ENCODE results near the gene EXOC6. TPM values are rescaled to one million over a fixed set of nuclear protein-coding genes. Genes with fewer than 3 reads are reported as not detected.
"Not testable (repeated sequence)": the region's sequence is repeated elsewhere in the genome, so short reads cannot be mapped to it uniquely, and the experiment has no call there.

EXOC6 gene
- total and polyA plus RNA-seq, 2 donors = 12.8 to 43.7 TPM

- Histone ChIP-seq H3K36me3 (ENCODE audit: insufficient read depth) (no peaks in the 10 kb centered on the region), H3K4me1 (ENCODE audit: insufficient read depth) (no peaks in the 10 kb centered on the region), H3K4me3 (ENCODE audit: low read depth, low read length) (no peak overlapping the region), H3K27ac (ENCODE audit: low read depth) (no peak overlapping the region)
- DNase-seq (ENCODE audit: extremely low spot score) = no peak
- WGBS = 56% methylated on average over 4 of the region's 4 CpGs
Measured at GRCh38 chr10:92876509-92877036, 28.3 kb downstream of the EXOC6 start.

DNA sequence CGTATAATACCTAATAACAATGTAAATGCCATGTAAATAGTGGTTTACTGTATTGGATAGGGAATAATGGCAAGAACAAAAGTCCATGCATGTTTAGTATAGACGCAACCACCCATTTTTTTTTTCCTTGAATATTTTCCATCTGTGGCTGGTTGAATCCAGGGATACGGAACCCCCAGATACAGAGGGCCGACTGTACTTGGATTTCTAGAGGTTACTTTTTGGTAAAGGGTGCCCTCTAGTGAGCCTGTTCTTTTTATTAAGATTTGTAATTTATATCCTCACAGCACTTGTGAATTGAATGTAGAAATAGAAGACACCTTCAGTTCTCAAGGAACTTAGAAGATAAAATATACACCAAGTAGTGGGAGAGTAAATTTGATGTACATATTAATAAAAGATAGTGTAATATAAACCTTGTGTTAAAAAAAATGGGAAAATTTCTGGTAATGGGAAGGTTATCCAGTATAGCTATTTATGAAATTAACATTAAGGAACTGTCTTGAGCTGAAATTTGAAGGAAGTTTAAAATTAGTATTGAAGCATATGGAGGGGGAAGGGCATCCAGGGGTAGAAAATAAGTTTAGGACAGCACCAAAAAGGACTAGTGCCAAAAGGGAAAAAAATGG, 32.0 kb downstream of the EXOC6 start:
- H3K4me1 ChIP-seq (ENCODE audit: insufficient read depth) = no peaks in the 10 kb centered on the region
- 30% methylated on average over 4 of the region's 4 CpGs for WGBS
- DNase-seq (ENCODE audit: extremely low spot score) = peak; percentile 20
- H3K36me3 ChIP-seq (ENCODE audit: insufficient read depth) = no peaks in the 10 kb centered on the region
- H3K27ac ChIP-seq (ENCODE audit: low read depth) = no peak overlapping the region
- H3K4me3 ChIP-seq (ENCODE audit: low read depth, low read length) = no peak overlapping the region

- Histone ChIP-seq H3K27ac (ENCODE audit: low read depth) (no peak overlapping the region), H3K36me3 (ENCODE audit: insufficient read depth) (no peaks in the 10 kb centered on the region), H3K4me3 (ENCODE audit: low read depth, low read length) (no peak overlapping the region), H3K4me1 (ENCODE audit: insufficient read depth) (no peaks in the 10 kb centered on the region)
- DNase-seq (ENCODE audit: extremely low spot score) = no peak
- WGBS = 77% methylated on average over 2 of the region's 2 CpGs
Measured at GRCh38 chr10:92880917-92881316, 32.6 kb downstream of the EXOC6 start.

- Histone ChIP-seq H3K27ac (ENCODE audit: low read depth) (no peak overlapping the region), H3K4me1 (ENCODE audit: insufficient read depth) (no peaks in the 10 kb centered on the region), H3K4me3 (ENCODE audit: low read depth, low read length) (no peak overlapping the region), H3K36me3 (ENCODE audit: insufficient read depth) (no peaks in the 10 kb centered on the region)
- no peak for DNase-seq (ENCODE audit: extremely low spot score)
- WGBS = 96% methylated on average over 1 of the region's 1 CpG
Measured at GRCh38 chr10:92886334-92886961, 38.1 kb downstream of the EXOC6 start.

DNA sequence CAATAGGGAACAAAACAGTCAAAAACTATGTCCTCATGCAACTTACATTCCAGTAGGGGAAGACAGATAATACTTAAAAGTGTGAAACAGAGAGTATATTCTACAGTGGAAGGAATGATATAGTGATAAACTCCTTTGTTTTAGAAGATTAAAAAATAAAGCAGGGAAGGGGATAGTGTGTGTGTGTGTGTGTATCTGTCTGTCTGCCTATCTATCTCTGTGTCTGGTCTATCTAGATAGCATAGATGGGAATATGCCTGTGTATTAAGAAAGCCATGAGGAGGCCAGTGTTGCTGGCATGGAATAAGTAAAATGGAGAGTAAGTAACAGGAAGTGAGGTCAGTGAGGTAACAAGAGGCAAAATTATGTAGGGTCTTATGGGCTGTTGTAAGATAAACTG, 42.2 kb downstream of the EXOC6 start:
- Histone ChIP-seq H3K4me1 (ENCODE audit: insufficient read depth) (no peaks in the 10 kb centered on the region), H3K36me3 (ENCODE audit: insufficient read depth) (no peaks in the 10 kb centered on the region), H3K27ac (ENCODE audit: low read depth) (no peak overlapping the region), H3K4me3 (ENCODE audit: low read depth, low read length) (no peak overlapping the region)
- DNase-seq (ENCODE audit: extremely low spot score) = no peak

DNA sequence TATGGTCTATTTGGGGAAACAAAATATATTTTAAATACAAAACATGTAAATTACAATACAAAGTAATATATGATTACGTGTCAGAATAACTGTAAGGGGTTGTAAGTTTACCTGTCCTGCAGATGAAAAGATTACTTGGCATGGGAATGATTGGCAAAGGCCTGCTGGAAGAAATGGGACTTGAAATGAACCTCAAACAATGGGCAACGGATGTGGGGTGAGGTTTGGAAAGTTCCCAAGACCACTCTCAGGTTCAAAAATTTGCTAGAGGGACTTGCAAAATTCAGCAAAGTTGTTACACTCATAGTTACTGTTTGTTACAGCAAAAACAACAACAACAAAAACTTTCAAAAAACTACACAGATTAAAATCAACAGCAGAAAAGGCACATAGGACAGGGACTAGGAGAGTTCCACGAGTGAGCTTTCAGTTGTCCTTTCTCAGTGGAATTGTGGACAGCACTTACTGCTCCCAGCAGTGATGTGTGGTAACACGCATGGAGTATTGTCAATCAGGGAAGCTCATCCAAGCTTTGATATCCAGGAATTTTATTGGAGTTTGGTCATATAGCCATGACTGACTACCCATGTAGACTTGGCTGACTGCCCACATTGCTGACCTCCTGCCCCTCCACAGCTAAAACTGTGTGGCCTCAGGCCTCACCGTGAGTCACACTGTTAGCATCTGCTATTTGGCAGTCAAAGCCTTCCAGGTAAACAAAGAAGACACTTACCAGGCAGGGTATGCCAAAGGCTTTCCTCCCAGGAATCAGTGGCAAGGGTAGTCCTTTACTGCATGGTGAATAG, 43.8 kb downstream of the EXOC6 start:
- no peak overlapping the region for H3K4me3 ChIP-seq (ENCODE audit: low read depth, low read length)
- no peak overlapping the region for H3K27ac ChIP-seq (ENCODE audit: low read depth)
- no peaks in the 10 kb centered on the region for H3K36me3 ChIP-seq (ENCODE audit: insufficient read depth)
- no peak for DNase-seq (ENCODE audit: extremely low spot score)
- no peaks in the 10 kb centered on the region for H3K4me1 ChIP-seq (ENCODE audit: insufficient read depth)
- WGBS = 65% methylated on average over 5 of the region's 5 CpGs

DNA sequence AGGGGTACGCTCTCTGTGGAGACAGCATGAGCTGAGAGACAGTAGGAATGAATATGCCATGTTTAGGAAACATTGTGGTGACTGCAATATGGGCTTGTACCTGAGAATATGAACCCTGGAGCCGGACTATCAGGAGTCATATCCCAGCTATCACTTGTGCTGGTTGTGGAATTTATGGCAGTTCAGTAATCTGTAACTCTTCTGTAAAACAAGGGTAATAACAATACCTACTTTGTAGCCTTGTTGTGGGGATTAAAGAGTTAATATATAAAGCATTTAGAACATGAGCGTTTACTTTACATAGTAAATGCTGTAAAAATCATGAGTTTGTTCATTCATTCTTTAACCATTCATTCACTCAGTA, 44.4 kb downstream of the EXOC6 start:
- Histone ChIP-seq H3K4me3 (ENCODE audit: low read depth, low read length) (no peak overlapping the region), H3K27ac (ENCODE audit: low read depth) (no peak overlapping the region), H3K36me3 (ENCODE audit: insufficient read depth) (no peaks in the 10 kb centered on the region), H3K4me1 (ENCODE audit: insufficient read depth) (no peaks in the 10 kb centered on the region)
- 55% methylated on average over 3 of the region's 3 CpGs for WGBS
- no peak for DNase-seq (ENCODE audit: extremely low spot score)

GRCh38 chr10:92894081-92894655, 45.8 kb downstream of the EXOC6 start:
- no peaks in the 10 kb centered on the region for H3K36me3 ChIP-seq (ENCODE audit: insufficient read depth)
- H3K27ac ChIP-seq (ENCODE audit: low read depth) = no peak overlapping the region
- no peak for DNase-seq (ENCODE audit: extremely low spot score)
- H3K4me1 ChIP-seq (ENCODE audit: insufficient read depth) = no peaks in the 10 kb centered on the region
- no peak overlapping the region for H3K4me3 ChIP-seq (ENCODE audit: low read depth, low read length)

DNA sequence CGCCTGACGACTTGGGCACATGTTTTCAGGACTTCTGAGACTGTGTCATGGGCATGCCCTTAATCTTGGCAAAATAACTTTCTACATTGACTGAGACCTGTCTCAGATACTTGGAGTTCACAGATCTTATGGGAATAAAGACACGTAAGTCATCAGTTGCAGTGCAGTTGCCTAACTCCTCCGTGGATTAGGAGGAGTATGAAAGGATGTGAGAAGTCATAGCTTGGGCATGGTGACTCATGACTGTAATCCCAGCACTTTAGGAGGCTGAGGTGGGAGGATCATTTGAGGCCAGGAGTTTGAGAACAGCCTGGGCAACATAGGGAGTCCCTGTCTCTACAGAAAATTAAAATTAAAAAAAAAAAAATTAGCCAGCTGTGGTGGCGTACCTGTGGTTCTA, 49.6 kb downstream of the EXOC6 start:
- H3K4me3 ChIP-seq (ENCODE audit: low read depth, low read length) = no peak overlapping the region
- no peak for DNase-seq (ENCODE audit: extremely low spot score)
- no peak overlapping the region for H3K27ac ChIP-seq (ENCODE audit: low read depth)
- no peaks in the 10 kb centered on the region for H3K36me3 ChIP-seq (ENCODE audit: insufficient read depth)
- H3K4me1 ChIP-seq (ENCODE audit: insufficient read depth) = no peaks in the 10 kb centered on the region
- 94% methylated on average over 5 of the region's 5 CpGs for WGBS

- Histone ChIP-seq H3K36me3 (ENCODE audit: insufficient read depth) (no peaks in the 10 kb centered on the region), H3K4me1 (ENCODE audit: insufficient read depth) (no peaks in the 10 kb centered on the region), H3K4me3 (ENCODE audit: low read depth, low read length) (no peak overlapping the region), H3K27ac (ENCODE audit: low read depth) (no peak overlapping the region)
- no peak for DNase-seq (ENCODE audit: extremely low spot score)
- 96% methylated on average over 3 of the region's 3 CpGs for WGBS
Measured at GRCh38 chr10:92901819-92902251, 53.5 kb downstream of the EXOC6 start.

GRCh38 chr10:92903633-92904032, 55.3 kb downstream of the EXOC6 start:
- H3K27ac ChIP-seq (ENCODE audit: low read depth) = no peak overlapping the region
- WGBS = 97% methylated on average over 1 of the region's 1 CpG
- DNase-seq (ENCODE audit: extremely low spot score) = no peak
- H3K4me1 ChIP-seq (ENCODE audit: insufficient read depth) = no peaks in the 10 kb centered on the region
- no peak overlapping the region for H3K4me3 ChIP-seq (ENCODE audit: low read depth, low read length)
- no peaks in the 10 kb centered on the region for H3K36me3 ChIP-seq (ENCODE audit: insufficient read depth)

DNA sequence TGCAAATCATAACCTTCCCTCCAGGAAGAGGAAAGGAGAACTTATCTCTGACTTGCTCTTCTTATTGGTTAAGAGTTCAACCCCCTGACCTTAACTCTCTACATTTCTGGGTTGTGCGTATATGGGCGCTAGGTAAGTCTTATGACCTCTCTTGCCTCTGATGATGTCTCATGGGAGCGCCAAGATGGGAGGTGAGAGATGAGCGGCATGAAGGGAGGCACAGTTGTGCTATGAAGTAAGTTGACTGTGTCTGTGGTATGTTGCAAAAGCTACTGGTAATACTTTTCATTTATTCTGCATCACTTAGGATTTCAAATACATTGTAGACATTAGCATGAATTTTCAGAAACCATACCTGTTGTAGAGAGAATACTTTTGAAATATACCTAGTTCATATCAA, 59.0 kb downstream of the EXOC6 start:
- Histone ChIP-seq H3K36me3 (ENCODE audit: insufficient read depth) (no peaks in the 10 kb centered on the region), H3K4me3 (ENCODE audit: low read depth, low read length) (no peak overlapping the region), H3K27ac (ENCODE audit: low read depth) (no peak overlapping the region), H3K4me1 (ENCODE audit: insufficient read depth) (no peaks in the 10 kb centered on the region)
- no peak for DNase-seq (ENCODE audit: extremely low spot score)
- 97% methylated on average over 4 of the region's 4 CpGs for WGBS

GRCh38 chr10:92912631-92913030, 64.3 kb downstream of the EXOC6 start:
- H3K27ac ChIP-seq (ENCODE audit: low read depth); DNase-seq (ENCODE audit: extremely low spot score); H3K4me3 ChIP-seq (ENCODE audit: low read depth, low read length); H3K36me3 ChIP-seq (ENCODE audit: insufficient read depth); H3K4me1 ChIP-seq (ENCODE audit: insufficient read depth): not testable (repeated sequence)
- 55% methylated on average over 4 of the region's 4 CpGs for WGBS

DNA sequence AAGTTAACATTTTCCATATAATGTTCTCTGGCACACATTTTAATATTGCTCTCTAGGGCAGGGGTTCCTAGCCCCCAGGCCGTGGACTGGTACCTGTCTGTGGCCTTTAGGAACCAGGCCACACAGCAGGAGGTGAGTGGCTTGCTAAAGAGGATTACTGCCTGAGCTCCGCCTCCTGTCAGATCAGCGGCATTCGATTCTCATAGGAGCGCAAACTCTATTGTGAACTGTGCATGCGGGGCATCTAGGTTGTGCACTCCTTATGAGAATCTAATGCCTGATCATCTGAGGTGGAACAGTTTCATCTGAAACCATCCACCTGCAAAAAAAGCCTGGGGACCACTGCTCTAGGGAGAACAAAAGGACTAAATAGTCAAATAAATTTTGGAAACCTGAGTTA, 65.7 kb downstream of the EXOC6 start:
- Histone ChIP-seq H3K27ac (ENCODE audit: low read depth) (no peak overlapping the region), H3K36me3 (ENCODE audit: insufficient read depth) (no peaks in the 10 kb centered on the region), H3K4me1 (ENCODE audit: insufficient read depth) (no peaks in the 10 kb centered on the region), H3K4me3 (ENCODE audit: low read depth, low read length) (no peak overlapping the region)
- WGBS = 77% methylated on average over 6 of the region's 6 CpGs
- no peak for DNase-seq (ENCODE audit: extremely low spot score)

Measured in urinary bladder (tissue), 4 donors.